Astrocyte of the cerebellum (primary cell): Measurements from ENCODE around the gene ARHGAP33.

Experiments
- DNase-seq: peaks from one replicate; pipeline ENCODE4 v3.0.0-alpha.2; 2011; ENCODE audit warnings: low read depth
- H3K4me3 ChIP-seq: 2 replicates; pipeline ENCODE4 v1.5.1; 2011; ENCODE audit warnings: mild to moderate bottlenecking, low read depth, low read length, moderate library complexity
- CTCF ChIP-seq: IDR thresholded peaks from 2 replicates; pipeline ENCODE4 v1.5.1; 2012; ENCODE audit warnings: low read length, low read depth, moderate library complexity, mild to moderate bottlenecking; ENCODE audit errors: missing control alignments
- in situ Hi-C: cut with HindIII; loops from 2 replicates; pipeline ENCODE4 v1.10.0; 2017; ENCODE audit warnings: low sequenced_read_pairs

ARHGAP33 gene

GRCh38 chr19:35776102-35776788, 881 bp downstream of the ARHGAP33 start:
- DNase-seq, result no peak
- no peak for TF ChIP-seq CTCF
- in situ Hi-C loops, result no loop called here
- H3K4me3 ChIP-seq, result peak overlapping the region; percentile 66

- DNase-seq, result no peak
- in situ Hi-C loops, result no loop called here
- no peak overlapping the region for H3K4me3 ChIP-seq
- no peak for TF ChIP-seq CTCF
Measured at GRCh38 chr19:35777086-35777841, 1.9 kb downstream of the ARHGAP33 start.

- no peak for TF ChIP-seq CTCF
- in situ Hi-C loops, result no loop called here
- H3K4me3 ChIP-seq, result no peak overlapping the region
- no peak for DNase-seq
Measured at GRCh38 chr19:35777961-35778360, 2.6 kb downstream of the ARHGAP33 start.

- DNase-seq, result no peak
- H3K4me3 ChIP-seq, result no peak overlapping the region
- TF ChIP-seq CTCF, result no peak
- in situ Hi-C loops, result no loop called here
Measured at GRCh38 chr19:35779033-35779432, 3.7 kb downstream of the ARHGAP33 start.

- DNase-seq, result no peak
- no peak overlapping the region for H3K4me3 ChIP-seq
- no peak for TF ChIP-seq CTCF
- in situ Hi-C loops, result no loop called here
Measured at GRCh38 chr19:35780058-35780457, 4.7 kb downstream of the ARHGAP33 start.

GRCh38 chr19:35780717-35781116, 5.4 kb downstream of the ARHGAP33 start:
- H3K4me3 ChIP-seq, result no peak overlapping the region
- DNase-seq, result no peak
- in situ Hi-C loops, result no loop called here
- no peak for TF ChIP-seq CTCF
